Uterus (tissue), 4 donors: ENCODE data around the gene INTS4. TPM values are rescaled to one million over a fixed set of nuclear protein-coding genes. Genes with fewer than 3 reads are reported as not detected.
A peak's percentile ranks its signal among the peaks of the same experiment; 100 is the strongest.
"Not testable (repeated sequence)": the region's sequence is repeated elsewhere in the genome, so short reads cannot be mapped to it uniquely, and the experiment has no call there.

Experiments
- DNase-seq, 2 donors: peaks; one replicate each; pipeline ENCODE4 v3.0.0-alpha.2; 2019 to 2020
- H3K27ac ChIP-seq, 2 donors: fragments of 200-600 bp; sonication (generic); 1 replicate in 1 of 2; 2 replicates in 1 of 2; pipeline ENCODE4 v1.5.1; 2016 to 2018
- H3K27me3 ChIP-seq, 2 donors: fragments of 200-600 bp; sonication (generic); one replicate each; pipeline ENCODE4 v1.5.1; 2018 to 2019; ENCODE audit warnings: control low read depth in 1 of 2
- H3K36me3 ChIP-seq, 2 donors: fragments of 200-600 bp; sonication (generic); one replicate each; pipeline ENCODE4 v1.5.1; 2019; ENCODE audit warnings: control low read depth in 1 of 2
- H3K4me1 ChIP-seq, 2 donors: fragments of 200-600 bp; sonication (generic); one replicate each; pipeline ENCODE4 v1.5.1; 2018 to 2019; ENCODE audit warnings: control low read depth in 1 of 2
- H3K4me3 ChIP-seq, 2 donors: fragments of 200-600 bp; sonication (generic); 1 replicate in 1 of 2; 2 replicates in 1 of 2; pipeline ENCODE4 v1.5.1; 2018 to 2019; ENCODE audit warnings: mild to moderate bottlenecking in 1 of 2
- H3K9me3 ChIP-seq, 2 donors: fragments of 200-600 bp; sonication (generic); one replicate each; pipeline ENCODE4 v1.5.1; 2019; ENCODE audit warnings: control low read depth in 1 of 2
- POLR2A ChIP-seq, 2 donors: fragments of 450-650 bp; IDR thresholded peaks; one replicate each; pipeline ENCODE4 v1.6.1; 2016; ENCODE audit warnings: antibody characterized with exemption in 2 of 2, mild to moderate bottlenecking in 1 of 2, moderate library complexity in 1 of 2
- intact Hi-C: fragments of 100-400 bp; cut with DNase I; formaldehyde crosslinking; loops from one replicate; pipeline ENCODE4 v1.15.1; 2023; ENCODE audit warnings: low total_unique reads
- total RNA-seq, 4 donors: library from RNA; depleted of rRNA in 3 of 4; stranded (reverse); fragments of >200 nt in 3 of 4; gene quantifications; one replicate each; pipeline versions ENCODE4 v1.1.0 to v1.2.4, GENCODE V29; 2014 to 2023
- donor health status: DM: yes; HTN: yes; CAD: no.

Gene INTS4
- total RNA-seq, 4 donors from 2014 or later = 13.8 to 68.8 (median 45.7) TPM

DNA sequence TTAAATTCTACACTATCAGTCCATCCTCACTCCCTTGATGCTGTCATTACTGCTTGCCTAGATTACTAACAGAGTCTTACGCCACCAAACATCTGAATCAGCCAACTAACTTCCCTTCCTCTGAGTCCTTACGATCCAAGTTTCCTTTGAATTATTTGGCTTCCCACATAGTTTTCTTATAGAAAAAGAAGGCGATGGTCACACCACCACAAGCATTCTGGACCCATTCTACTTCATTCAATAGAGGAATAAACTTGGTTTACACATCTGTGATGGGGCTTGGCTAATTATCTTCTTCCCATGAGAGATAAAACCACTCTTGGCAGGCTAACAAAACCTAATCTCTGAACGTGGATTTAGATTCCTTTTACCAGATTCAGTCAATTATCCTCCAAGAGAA, 35.0 kb downstream of the INTS4 start:
- no peak for DNase-seq
- no peaks in the 10 kb centered on the region for H3K27me3 ChIP-seq
- H3K27ac ChIP-seq = no peak overlapping the region
- H3K9me3 ChIP-seq = no peaks in the 10 kb centered on the region
- intact Hi-C loops = no loop called here
- H3K4me3 ChIP-seq = no peak overlapping the region
- no peaks in the 10 kb centered on the region for H3K36me3 ChIP-seq
- H3K4me1 ChIP-seq = no peaks in the 10 kb centered on the region
- TF ChIP-seq POLR2A (IDR thresholded peaks at IDR 0.05) = no peak

DNA sequence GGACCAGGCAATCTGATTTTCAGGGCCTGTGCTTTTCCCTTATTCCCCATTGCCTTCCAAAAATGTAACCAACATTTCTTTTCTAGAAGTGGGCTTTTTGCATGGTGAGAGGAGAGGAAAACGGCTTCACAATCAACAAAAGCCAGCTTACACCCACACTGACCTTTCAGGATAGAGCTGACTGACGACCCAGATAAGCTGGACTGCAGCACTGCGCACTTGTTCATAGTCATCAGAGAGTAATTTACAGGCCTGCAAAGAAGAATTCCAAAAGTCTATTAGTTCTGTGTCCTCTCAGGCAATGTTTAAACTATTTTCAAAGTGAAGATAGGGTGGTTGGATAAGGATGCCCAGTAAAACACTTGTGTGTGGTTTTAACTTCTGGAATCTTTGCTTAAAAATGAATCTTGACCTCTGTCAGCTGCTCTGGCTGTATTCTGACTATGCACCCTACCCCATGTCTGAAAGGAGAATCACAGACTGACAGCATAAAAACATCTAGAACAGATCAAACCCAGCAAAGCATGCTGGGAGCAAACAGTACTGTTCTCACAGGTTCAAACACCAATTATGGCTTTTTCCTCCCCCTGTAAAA, 35.8 kb downstream of the INTS4 start:
- H3K9me3 ChIP-seq, DNase-seq, H3K27me3 ChIP-seq, H3K4me3 ChIP-seq, H3K36me3 ChIP-seq, H3K27ac ChIP-seq, intact Hi-C loops, H3K4me1 ChIP-seq: not testable (repeated sequence)

DNA sequence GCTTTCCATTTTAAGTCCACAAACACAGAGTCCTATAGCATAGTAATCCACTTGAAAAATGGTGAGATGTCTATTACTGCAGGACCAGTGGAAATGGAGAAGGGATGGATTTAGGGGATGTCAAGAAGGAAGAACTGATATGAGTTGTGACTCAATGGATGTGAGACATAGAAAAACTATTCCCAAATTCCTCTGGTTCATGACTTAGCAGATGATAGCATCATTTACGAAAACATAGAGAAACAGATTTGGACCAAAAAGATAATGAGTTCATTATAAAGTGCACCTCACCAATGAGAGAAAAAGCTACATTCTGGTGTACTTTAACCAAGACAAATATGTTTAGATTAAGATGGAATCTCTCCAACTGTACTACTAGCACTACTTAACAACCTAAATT, 51.2 kb downstream of the INTS4 start:
- H3K36me3 ChIP-seq, intact Hi-C loops: not testable (repeated sequence)

DNA sequence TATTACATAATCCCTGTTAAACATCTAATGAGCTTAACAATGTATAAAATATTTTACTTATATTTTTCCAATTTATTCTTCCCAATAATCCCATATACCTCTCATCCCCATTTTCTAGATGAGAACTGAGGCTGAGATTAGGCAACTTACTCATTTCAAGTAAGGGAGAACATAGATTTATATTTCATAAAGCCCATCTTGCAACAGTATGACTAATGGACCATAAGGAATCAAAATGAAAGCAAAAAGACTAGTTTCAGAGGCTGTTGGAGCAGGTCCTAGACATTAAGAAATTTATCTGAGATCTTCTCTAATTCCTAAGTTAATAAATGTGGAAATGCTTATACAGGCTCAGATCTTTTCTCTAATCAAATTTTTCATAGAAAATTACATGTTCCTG, 52.0 kb downstream of the INTS4 start:
- H3K9me3 ChIP-seq, H3K36me3 ChIP-seq, DNase-seq, intact Hi-C loops, H3K4me1 ChIP-seq, H3K27me3 ChIP-seq, H3K4me3 ChIP-seq, H3K27ac ChIP-seq: not testable (repeated sequence)

More for the DNA sequence above, 51.2 kb downstream of the INTS4 start:
- not testable (repeated sequence) for H3K4me1 ChIP-seq, H3K27ac ChIP-seq, H3K9me3 ChIP-seq, H3K4me3 ChIP-seq, H3K27me3 ChIP-seq, DNase-seq

DNA sequence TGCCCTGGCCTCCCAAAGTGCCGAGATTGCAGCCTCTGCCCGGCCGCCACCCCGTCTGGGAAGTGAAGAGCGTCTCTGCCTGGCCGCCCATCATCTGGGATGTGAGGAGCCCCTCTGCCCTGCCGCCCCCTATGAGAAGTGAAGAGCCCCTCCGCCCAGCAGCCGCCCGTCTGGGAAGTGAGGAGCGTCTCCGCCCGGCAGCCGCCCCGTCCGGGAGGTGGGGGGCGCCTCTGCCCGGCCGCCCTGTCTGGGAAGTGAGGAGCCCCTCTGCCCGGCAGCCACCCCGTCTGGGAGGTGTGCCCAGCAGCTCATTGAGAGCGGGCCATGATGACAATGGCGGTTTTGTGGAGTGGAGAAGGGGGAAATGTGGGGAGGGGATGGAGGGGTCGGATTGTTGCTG, 60.9 kb downstream of the INTS4 start:
- H3K9me3 ChIP-seq, H3K4me1 ChIP-seq, H3K27ac ChIP-seq, intact Hi-C loops, H3K4me3 ChIP-seq, H3K27me3 ChIP-seq, H3K36me3 ChIP-seq, DNase-seq: not testable (repeated sequence)

DNA sequence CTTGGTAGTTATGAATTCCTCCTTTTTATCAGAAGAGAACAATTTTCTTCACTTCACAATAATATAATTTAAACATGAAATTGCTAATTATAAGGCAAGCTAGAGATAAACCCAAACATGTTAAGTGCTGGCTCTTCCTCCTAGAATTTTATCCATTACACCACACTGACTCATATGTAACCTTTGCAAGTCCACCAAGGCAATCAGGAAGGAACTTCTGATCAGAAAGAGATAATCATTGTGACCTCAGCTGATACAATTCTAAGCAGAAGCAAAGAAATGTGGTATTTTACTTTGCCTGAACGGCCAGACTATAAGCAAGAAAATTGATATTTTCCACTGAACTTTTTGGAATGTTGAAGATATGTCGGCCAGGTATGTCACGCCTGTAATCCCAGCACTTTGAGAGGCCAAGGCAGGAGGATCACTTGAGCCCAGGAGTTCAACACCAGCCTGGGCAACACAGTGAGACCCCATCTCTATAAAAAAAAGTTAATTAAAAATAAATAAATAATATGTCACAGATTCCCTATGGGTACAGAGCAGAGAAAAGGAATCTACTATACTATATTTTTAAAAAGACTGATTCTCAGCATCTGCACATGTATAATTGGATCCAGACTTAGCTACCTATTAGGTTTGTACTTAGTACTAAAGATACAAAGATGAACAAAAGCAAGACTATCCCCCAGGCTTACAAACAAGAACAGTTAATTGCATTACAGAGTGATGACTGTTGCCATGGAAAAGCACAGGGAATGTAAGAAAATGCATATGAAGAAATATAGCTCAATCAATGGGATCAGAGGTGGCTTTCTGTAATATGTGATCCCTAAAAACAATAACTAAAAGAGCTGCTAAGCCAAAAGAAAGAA, 63.9 kb downstream of the INTS4 start:
- H3K9me3 ChIP-seq, H3K4me3 ChIP-seq, H3K27me3 ChIP-seq, intact Hi-C loops, H3K27ac ChIP-seq, H3K36me3 ChIP-seq, H3K4me1 ChIP-seq, DNase-seq: not testable (repeated sequence)

DNA sequence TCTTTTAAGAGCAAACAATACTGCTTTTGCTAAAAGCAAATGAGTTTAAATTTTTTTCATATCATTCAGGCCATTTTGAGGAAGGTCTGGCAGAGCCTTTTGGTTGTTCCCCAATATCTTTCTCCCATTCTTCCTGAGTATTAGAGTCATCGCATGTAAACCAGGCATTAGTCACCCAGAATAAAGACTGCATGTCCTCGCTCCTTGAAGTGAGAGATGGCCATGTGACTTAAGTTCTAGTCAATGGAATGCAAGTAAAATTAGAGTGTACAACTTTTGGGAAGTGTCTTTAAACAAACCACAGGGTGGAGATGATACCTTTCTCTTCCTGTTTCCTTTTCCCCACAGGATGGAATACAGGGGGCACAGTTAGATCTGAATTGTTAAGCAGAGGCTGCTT, 76.8 kb downstream of the INTS4 start:
- H3K36me3 ChIP-seq, H3K9me3 ChIP-seq, DNase-seq, intact Hi-C loops, H3K27ac ChIP-seq, H3K4me1 ChIP-seq, H3K27me3 ChIP-seq, H3K4me3 ChIP-seq: not testable (repeated sequence)

DNA sequence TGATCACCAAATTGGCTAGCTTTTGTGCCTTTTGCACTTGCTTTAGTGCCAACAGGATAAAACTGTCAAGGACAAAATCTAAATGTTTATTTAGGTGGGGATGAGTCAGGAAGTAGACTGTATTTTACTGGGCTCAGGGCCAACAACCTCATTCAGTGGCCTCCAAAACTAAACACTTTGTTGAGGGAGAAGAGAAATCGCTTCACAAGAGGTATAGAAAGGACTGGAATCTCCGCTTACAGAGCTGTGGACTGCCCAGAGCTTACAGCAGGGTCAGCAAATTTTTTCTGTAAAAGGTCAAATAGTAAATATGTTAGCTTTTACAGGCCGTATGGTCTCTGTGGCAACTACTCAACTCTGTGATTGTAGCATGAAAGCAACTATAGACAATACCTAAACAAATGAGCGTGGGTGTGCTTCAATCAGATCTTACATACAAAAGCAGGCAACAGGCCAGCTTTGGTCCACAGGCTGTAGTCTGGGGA, 80.1 kb downstream of the INTS4 start:
- H3K36me3 ChIP-seq, H3K27me3 ChIP-seq, H3K4me3 ChIP-seq, H3K4me1 ChIP-seq, intact Hi-C loops, H3K9me3 ChIP-seq: not testable (repeated sequence)
- peak in 1 of 2 donors; percentile 44 for DNase-seq
- H3K27ac ChIP-seq = peak overlapping the region; percentile 14 to 33

DNA sequence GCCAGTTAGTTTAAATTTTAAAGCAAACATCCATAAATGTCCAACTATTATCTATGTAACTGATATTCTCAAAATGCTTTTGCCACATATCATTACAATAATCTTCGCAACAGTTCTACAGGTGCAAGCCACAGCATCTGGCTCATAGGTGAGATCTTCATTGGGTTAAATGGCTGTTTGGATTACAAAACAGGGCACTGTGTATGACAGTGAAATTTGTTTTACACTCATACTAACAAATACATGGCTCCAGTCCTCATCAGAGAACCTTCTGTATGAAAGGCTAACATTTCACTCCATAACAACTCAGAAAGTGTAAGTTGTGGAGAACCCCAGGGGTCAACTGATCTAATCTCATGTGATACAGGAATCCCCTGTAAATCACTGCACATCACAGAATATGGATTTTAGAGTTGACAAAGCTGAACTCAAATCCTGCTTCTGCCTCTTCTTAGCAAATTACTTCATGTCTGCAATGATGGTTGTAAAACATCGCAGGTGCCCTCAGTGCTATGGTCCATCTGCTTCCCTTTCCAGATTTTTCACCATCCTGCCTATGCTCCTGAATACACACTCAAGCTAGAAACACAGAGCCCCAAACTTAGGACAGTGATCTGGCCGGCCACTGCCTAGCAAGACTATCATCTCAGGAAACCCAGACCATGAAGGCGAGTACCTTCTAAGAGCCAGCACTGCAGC, 80.7 kb downstream of the INTS4 start:
- H3K36me3 ChIP-seq, H3K4me1 ChIP-seq, H3K9me3 ChIP-seq, intact Hi-C loops, H3K27me3 ChIP-seq, H3K4me3 ChIP-seq, DNase-seq: not testable (repeated sequence)
- peak overlapping the region in 1 of 2 donors; percentile 14 for H3K27ac ChIP-seq

DNA sequence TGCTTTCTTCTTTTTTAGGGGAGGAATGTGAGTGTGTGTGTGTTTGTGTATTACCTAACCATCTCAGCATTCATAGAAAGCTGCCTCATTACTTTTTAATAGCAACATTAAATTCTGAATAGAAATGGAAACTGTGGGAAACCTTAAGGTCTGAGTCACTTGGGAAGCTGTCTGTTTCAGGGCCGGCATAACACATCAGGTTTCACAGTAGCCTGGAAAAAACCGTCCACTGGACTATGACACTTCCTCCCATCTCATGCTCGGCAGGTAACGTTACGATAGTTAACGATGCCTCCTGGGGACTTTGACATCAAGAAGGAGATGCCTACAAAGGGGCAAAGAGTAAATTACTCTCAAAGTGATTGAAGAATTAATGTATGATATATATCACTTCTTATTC, 83.6 kb downstream of the INTS4 start:
- H3K4me1 ChIP-seq, H3K27me3 ChIP-seq, H3K9me3 ChIP-seq, H3K4me3 ChIP-seq, H3K27ac ChIP-seq, H3K36me3 ChIP-seq, DNase-seq, intact Hi-C loops: not testable (repeated sequence)
